Neural cell (in vitro differentiated cells): ENCODE results near the gene FYN. TPM values are rescaled to one million over a fixed set of nuclear protein-coding genes. Genes with fewer than 3 reads are reported as not detected.
A peak's percentile ranks its signal among the peaks of the same experiment; 100 is the strongest.

Experiments used
- H2AFZ ChIP-seq: fragments of 200-600, 300-800 bp; sonication (generic), shearing (Covaris generic); 2 replicates; pipeline ENCODE4 v1.6.0; 2014; ENCODE audit warnings: low read depth, mild to moderate bottlenecking, antibody characterized with exemption, low read length, moderate library complexity
- H3F3A ChIP-seq: fragments of 200-600 bp; shearing (Covaris generic); 2 replicates; pipeline ENCODE4 v1.6.1; 2016; ENCODE audit warnings: mild to moderate bottlenecking, moderate library complexity, mixed read lengths, antibody characterized with exemption, low read length; ENCODE audit not compliant: insufficient read depth, poor library complexity, severe bottlenecking
- H3K27ac ChIP-seq: fragments of 200-600, 300-800 bp; sonication (generic), shearing (Covaris generic); 2 replicates; pipeline ENCODE4 v1.5.1; 2014; ENCODE audit warnings: mild to moderate bottlenecking, low read length, moderate library complexity
- H3K27me3 ChIP-seq: fragments of 300-800, 200-600 bp; sonication (generic), shearing (Covaris generic); 2 replicates; pipeline ENCODE4 v1.6.0; 2014; ENCODE audit warnings: mild to moderate bottlenecking, low read depth, low read length, moderate library complexity; ENCODE audit not compliant: insufficient read depth
- H3K36me3 ChIP-seq: fragments of 300-800, 200-600 bp; sonication (generic), shearing (Covaris generic); 2 replicates; pipeline ENCODE4 v1.5.1; 2014; ENCODE audit warnings: mild to moderate bottlenecking, antibody characterized with exemption, low read length, moderate library complexity; ENCODE audit not compliant: insufficient read depth
- H3K4me2 ChIP-seq: fragments of 300-800, 200-600 bp; sonication (generic), shearing (Covaris generic); 2 replicates; pipeline ENCODE4 v1.6.0; 2014; ENCODE audit warnings: mild to moderate bottlenecking, low read length
- H3K4me3 ChIP-seq: fragments of 300-800, 200-600 bp; sonication (generic), shearing (Covaris generic); 2 replicates; pipeline ENCODE4 v1.5.1; 2014; ENCODE audit warnings: mild to moderate bottlenecking, low read length, moderate library complexity
- H3K79me2 ChIP-seq: fragments of 200-600 bp; shearing (Covaris generic); replicated peaks from 2 replicates; pipeline ENCODE4 v1.6.0; 2014; ENCODE audit warnings: mild to moderate bottlenecking, low read length, moderate library complexity; ENCODE audit not compliant: insufficient read depth
- H3K9ac ChIP-seq: fragments of 300-800, 200-600 bp; sonication (generic), shearing (Covaris generic); 2 replicates; pipeline ENCODE4 v1.6.1; 2016; ENCODE audit warnings: mild to moderate bottlenecking, low read length, mixed read lengths
- H3K9me2 ChIP-seq: fragments of 200-600 bp; shearing (Covaris generic); 2 replicates; pipeline ENCODE4 v1.6.1; 2016; ENCODE audit warnings: mild to moderate bottlenecking, low read length, mixed read lengths; ENCODE audit not compliant: insufficient read depth
- H3K9me3 ChIP-seq: fragments of 200-600, 300-800 bp; sonication (generic), shearing (Covaris generic); 2 replicates; pipeline ENCODE4 v1.6.1; 2016; ENCODE audit warnings: mild to moderate bottlenecking, mixed run types, low read length, moderate library complexity, mixed read lengths
- H4K20me1 ChIP-seq: fragments of 200-600 bp; shearing (Covaris generic); 2 replicates; pipeline ENCODE4 v1.6.1; 2016; ENCODE audit warnings: mild to moderate bottlenecking, mixed run types; ENCODE audit not compliant: insufficient read depth
- CTCF ChIP-seq: fragments of 450-650 bp; IDR thresholded peaks from 2 replicates; pipeline ENCODE4 v1.5.1; 2014; ENCODE audit warnings: antibody characterized with exemption, mild to moderate bottlenecking, moderate library complexity; ENCODE audit not compliant: poor library complexity, severe bottlenecking
- EP300 ChIP-seq: fragments of 450-650 bp; conservative IDR thresholded peaks from 2 replicates; pipeline ENCODE4 v1.6.1; 2014; ENCODE audit warnings: antibody characterized with exemption, mild to moderate bottlenecking, moderate library complexity; ENCODE audit not compliant: poor library complexity, severe bottlenecking
- EZH2 ChIP-seq: fragments of 200-600, 300-800 bp; shearing (Covaris generic), sonication (generic); IDR thresholded peaks from 2 replicates; pipeline ENCODE4 v1.6.1; 2014; ENCODE audit warnings: antibody characterized with exemption, low read length, borderline replicate concordance, mild to moderate bottlenecking; ENCODE audit not compliant: insufficient read depth, poor library complexity, severe bottlenecking
- MXI1 ChIP-seq: fragments of 450-650 bp; conservative IDR thresholded peaks from 2 replicates; pipeline ENCODE4 v1.6.1; 2014; ENCODE audit warnings: antibody characterized with exemption, mild to moderate bottlenecking; ENCODE audit not compliant: poor library complexity, severe bottlenecking
- POLR2AphosphoS5 ChIP-seq: IDR thresholded peaks from 2 replicates; pipeline ENCODE4 v1.6.1; 2012
- RAD21 ChIP-seq: fragments of 450-650 bp; conservative IDR thresholded peaks from 2 replicates; pipeline ENCODE4 v1.6.1; 2014; ENCODE audit warnings: antibody characterized with exemption, mild to moderate bottlenecking, moderate library complexity
- REST ChIP-seq: IDR thresholded peaks from 2 replicates; pipeline ENCODE4 v1.6.1; 2012; ENCODE audit warnings: borderline replicate concordance
- SMC3 ChIP-seq: fragments of 450-650 bp; conservative IDR thresholded peaks from 2 replicates; pipeline ENCODE4 v1.6.1; 2014; ENCODE audit warnings: antibody characterized with exemption, mild to moderate bottlenecking, moderate library complexity; ENCODE audit not compliant: poor library complexity
- TAF1 ChIP-seq: IDR thresholded peaks from 2 replicates; pipeline ENCODE4 v1.6.1; 2012; ENCODE audit warnings: low read depth
- polyA plus RNA-seq: library from polyadenylated mRNA; depleted of rRNA; stranded (reverse); fragments of >200 nt; gene quantifications from 2 replicates; pipeline ENCODE4 v1.2.3, GENCODE V29; 2014

Gene FYN
- polyA plus RNA-seq, 1 donor from 2014 or later, result 277 TPM

GRCh38 chr6:111614833-111615582, 258.2 kb downstream of the FYN start:
- H3K4me3 ChIP-seq, result no peak overlapping the region
- H3K36me3 ChIP-seq, result no peaks in the 10 kb centered on the region
- no peaks in the 10 kb centered on the region for H3K9me3 ChIP-seq
- TF ChIP-seq EP300, result no peak
- no peak for TF ChIP-seq MXI1
- no peak for TF ChIP-seq TAF1
- no peak for TF ChIP-seq POLR2AphosphoS5
- no peak for TF ChIP-seq SMC3
- no peak for TF ChIP-seq EZH2
- TF ChIP-seq CTCF, result no peak
- TF ChIP-seq REST, result no peak
- no peaks in the 10 kb centered on the region for H4K20me1 ChIP-seq
- H3K27me3 ChIP-seq, result no peaks in the 10 kb centered on the region
- H3K79me2 ChIP-seq, result no peaks in the 10 kb centered on the region
- no peak overlapping the region for H3K4me2 ChIP-seq
- peak overlapping the region; percentile 19 for H3K9ac ChIP-seq
- no peak overlapping the region for H3K27ac ChIP-seq
- no peaks in the 10 kb centered on the region for H3K9me2 ChIP-seq
- H2AFZ ChIP-seq, result no peak overlapping the region
- H3F3A ChIP-seq, result no peaks in the 10 kb centered on the region

GRCh38 chr6:111612379-111612778, 260.9 kb downstream of the FYN start:
- Histone ChIP-seq H3K4me2 (no peak overlapping the region), H3K9me2 (no peaks in the 10 kb centered on the region), H3K4me3 (no peak overlapping the region), H4K20me1 (no peaks in the 10 kb centered on the region), H3K27me3 (no peaks in the 10 kb centered on the region), H3K79me2 (no peaks in the 10 kb centered on the region), H3K36me3 (no peaks in the 10 kb centered on the region), H3K9ac (no peak overlapping the region), H3K9me3 (no peaks in the 10 kb centered on the region), H2AFZ (no peak overlapping the region), H3F3A (no peaks in the 10 kb centered on the region), H3K27ac (no peak overlapping the region)
- TF ChIP-seq POLR2AphosphoS5 (no peak), SMC3 (no peak), CTCF (no peak), RAD21 (no peak), EP300 (no peak), TAF1 (no peak), MXI1 (no peak), EZH2 (no peak), REST (no peak)
